SH-SY5Y (cell line): ENCODE data around the gene AGBL1.

Experiments used
- GATA2 ChIP-seq: IDR thresholded peaks from 2 replicates; pipeline ENCODE4 v1.6.1; 2011; ENCODE audit warnings: mild to moderate bottlenecking, low read depth, low read length
- GATA3 ChIP-seq: IDR thresholded peaks from 2 replicates; pipeline ENCODE4 v1.6.1; 2011; ENCODE audit warnings: low read depth, mild to moderate bottlenecking, low read length, moderate library complexity

GRCh38 chr15:86268558-86268957 is 188.9 kb downstream of the AGBL1 start:
- no peak for TF ChIP-seq GATA2
- no peak for TF ChIP-seq GATA3
